Measurements from ENCODE around the gene AVEN. TPM values are rescaled to one million over a fixed set of nuclear protein-coding genes. Genes with fewer than 3 reads are reported as not detected.

The AVEN gene
- total and polyA plus RNA-seq, 2 donors from 2014 or later = 6.4 to 7.1 TPM

- no peak for DNase-seq
- peaks cover 0 to 2% (median 0%) of the 10 kb centered on the region in 3 donors for H3K4me1 ChIP-seq (ENCODE audit: control insufficient read depth in 2 of 3, insufficient read depth in 2 of 3, low read depth in 1 of 3, low read length in 3 of 3)
- H3K36me3 ChIP-seq (ENCODE audit: control insufficient read depth in 2 of 3, insufficient read depth in 3 of 3, low read length in 3 of 3) = no peaks in the 10 kb centered on the region
- H3K27me3 ChIP-seq (ENCODE audit: control insufficient read depth, insufficient read depth, low read length) = no peaks in the 10 kb centered on the region
- no peak for FAIRE-seq
- no peak for TF ChIP-seq CTCF (IDR thresholded peaks at IDR 0.05; ENCODE audit: borderline replicate concordance, extremely low read depth, insufficient read depth)
- H3K27ac ChIP-seq (ENCODE audit: low read depth in 2 of 2, low read length in 2 of 2) = no peak overlapping the region
- no peak overlapping the region for H3K9ac ChIP-seq (ENCODE audit: low read length in 3 of 3)
- intact Hi-C loops (cut with DNase I) = no loop called here
- H3K9me3 ChIP-seq (ENCODE audit: control insufficient read depth in 2 of 3, insufficient read depth in 1 of 3, low read length in 3 of 3) = no peaks in the 10 kb centered on the region
- H3K4me3 ChIP-seq (ENCODE audit: low read length in 3 of 3) = no peak overlapping the region
Observed at GRCh38 chr15:33956397-33956796, 82.6 kb downstream of the AVEN start.

- Histone ChIP-seq H3K9ac (ENCODE audit: low read length in 3 of 3) (no peak overlapping the region), H3K27ac (ENCODE audit: low read depth in 2 of 2, low read length in 2 of 2) (no peak overlapping the region), H3K4me3 (ENCODE audit: low read length in 3 of 3) (no peak overlapping the region), H3K4me1 (ENCODE audit: control insufficient read depth in 2 of 3, insufficient read depth in 2 of 3, low read depth in 1 of 3, low read length in 3 of 3) (peaks cover 0 to 2% (median 0%) of the 10 kb centered on the region in 3 donors), H3K9me3 (ENCODE audit: control insufficient read depth in 2 of 3, insufficient read depth in 1 of 3, low read length in 3 of 3) (no peaks in the 10 kb centered on the region), H3K27me3 (ENCODE audit: control insufficient read depth, insufficient read depth, low read length) (no peaks in the 10 kb centered on the region), H3K36me3 (ENCODE audit: control insufficient read depth in 2 of 3, insufficient read depth in 3 of 3, low read length in 3 of 3) (no peaks in the 10 kb centered on the region)
- DNase-seq = peak in 3 of 5 donors; percentile 35 to 54 (median 50)
- FAIRE-seq = no peak
- TF ChIP-seq CTCF (IDR thresholded peaks at IDR 0.05; ENCODE audit: borderline replicate concordance, extremely low read depth, insufficient read depth) = no peak
- intact Hi-C loops (cut with DNase I) = no loop called here
Observed at GRCh38 chr15:33955945-33956344, 83.1 kb downstream of the AVEN start.

GRCh38 chr15:33946152-33946551 lies 92.9 kb downstream of the AVEN start:
- DNase-seq = peak in 3 of 5 donors; percentile 32 to 82 (median 76)

More at GRCh38 chr15:33946152-33946551, 92.9 kb downstream of the AVEN start:
- H3K9me3 ChIP-seq (ENCODE audit: control insufficient read depth in 2 of 3, insufficient read depth in 1 of 3, low read length in 3 of 3) = no peaks in the 10 kb centered on the region
- no peak overlapping the region for H3K27ac ChIP-seq (ENCODE audit: low read depth in 2 of 2, low read length in 2 of 2)
- no peak for FAIRE-seq
- TF ChIP-seq CTCF (IDR thresholded peaks at IDR 0.05; ENCODE audit: borderline replicate concordance, extremely low read depth, insufficient read depth) = no peak
- no peak overlapping the region for H3K4me3 ChIP-seq (ENCODE audit: low read length in 3 of 3)
- no peaks in the 10 kb centered on the region for H3K27me3 ChIP-seq (ENCODE audit: control insufficient read depth, insufficient read depth, low read length)
- H3K36me3 ChIP-seq (ENCODE audit: control insufficient read depth in 2 of 3, insufficient read depth in 3 of 3, low read length in 3 of 3) = no peaks in the 10 kb centered on the region
- no peak overlapping the region for H3K9ac ChIP-seq (ENCODE audit: low read length in 3 of 3)
- no peaks in the 10 kb centered on the region for H3K4me1 ChIP-seq (ENCODE audit: control insufficient read depth in 2 of 3, insufficient read depth in 2 of 3, low read depth in 1 of 3, low read length in 3 of 3)
- intact Hi-C loops (cut with DNase I) = no loop called here
